Activated T-cell treated with anti-CD3 and anti-CD28 coated beads for 24 hours (primary cell): ENCODE results near the gene SMIM44.

ENCODE experiments used
- DNase-seq: peaks from one replicate; pipeline ENCODE4 v3.0.0-alpha.2; 2020; ENCODE audit warnings: low read depth

SMIM44 gene

GRCh38 chr19:3500429-3501101, 17.3 kb upstream of the SMIM44 start, which contains the start of gene DOHH:
Gene DOHH (minus strand): TSS chr19:3500674. CDS start chr19:3496814, 3,860 bp downstream.
- peak; percentile 98 for DNase-seq

DNA sequence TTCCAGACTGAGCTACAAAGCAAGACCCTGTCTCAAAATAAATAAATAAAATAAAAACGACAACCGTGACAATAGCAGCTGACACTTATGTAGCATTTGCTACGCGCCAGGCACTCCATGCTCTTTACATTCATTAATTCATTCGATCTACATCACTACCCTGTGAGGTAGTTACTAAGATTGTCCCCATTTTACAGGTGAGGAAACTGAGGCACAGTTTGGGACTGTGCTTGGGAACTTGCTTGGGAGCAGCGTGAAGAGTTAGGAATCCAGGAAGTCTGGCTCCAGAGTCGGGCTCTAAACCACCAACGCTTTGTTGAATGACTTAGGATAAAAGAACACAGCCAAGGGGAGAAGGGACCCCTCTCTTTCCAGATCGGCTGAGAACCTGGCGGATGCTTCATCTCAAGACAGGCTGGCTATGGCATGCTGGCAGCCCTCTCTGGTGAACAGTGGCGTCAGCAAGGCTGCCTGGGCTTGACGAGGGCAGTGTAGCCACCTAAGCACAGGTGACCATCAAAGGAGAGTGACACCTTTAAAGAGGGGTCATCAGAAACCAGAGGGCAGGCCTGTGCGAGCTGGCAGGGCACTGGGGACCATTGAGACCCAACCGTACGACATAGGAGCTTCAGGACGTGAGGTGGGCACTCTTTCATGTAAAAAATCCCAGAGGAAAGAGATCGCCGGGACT, 16.6 kb upstream of the SMIM44 start:
- no peak for DNase-seq

DNA sequence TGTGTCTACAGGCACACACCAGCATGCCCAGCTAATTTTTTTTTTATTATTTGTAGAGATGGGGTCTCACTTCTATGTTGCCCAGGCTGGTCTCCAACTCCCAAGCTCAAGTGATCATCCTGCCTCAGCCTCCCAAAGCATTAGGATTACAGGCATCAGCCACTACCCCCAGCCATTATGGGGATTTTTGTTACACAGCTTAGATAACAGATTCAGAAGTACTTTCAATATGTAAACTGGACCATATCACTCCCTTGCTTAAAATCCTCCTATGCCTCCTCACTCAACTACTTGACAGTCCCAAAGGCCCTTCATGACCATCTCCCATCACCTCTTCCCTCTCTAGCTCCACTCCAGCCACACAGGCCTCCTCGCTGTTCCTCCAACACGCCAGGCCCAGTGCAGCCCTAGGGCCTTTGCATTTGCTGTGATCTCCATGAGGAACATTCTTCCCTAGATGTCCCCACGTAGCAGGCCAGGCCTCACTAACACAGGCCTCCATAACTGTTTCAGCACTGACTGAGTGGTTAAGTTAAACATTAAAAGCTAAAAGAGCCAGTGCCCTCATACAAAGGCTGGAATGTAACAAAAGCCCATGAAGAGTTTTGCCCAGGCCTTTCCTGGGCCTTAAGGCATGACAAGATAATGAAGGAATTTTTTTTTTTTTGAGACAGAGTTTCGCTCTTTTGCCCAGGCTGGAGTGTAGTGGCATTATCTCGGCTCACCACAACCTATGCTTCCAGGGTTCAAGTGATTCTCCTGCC, 14.7 kb upstream of the SMIM44 start:
- DNase-seq, result no peak

GRCh38 chr19:3496392-3497273, 13.4 kb upstream of the SMIM44 start:
- DNase-seq, result no peak

DNA sequence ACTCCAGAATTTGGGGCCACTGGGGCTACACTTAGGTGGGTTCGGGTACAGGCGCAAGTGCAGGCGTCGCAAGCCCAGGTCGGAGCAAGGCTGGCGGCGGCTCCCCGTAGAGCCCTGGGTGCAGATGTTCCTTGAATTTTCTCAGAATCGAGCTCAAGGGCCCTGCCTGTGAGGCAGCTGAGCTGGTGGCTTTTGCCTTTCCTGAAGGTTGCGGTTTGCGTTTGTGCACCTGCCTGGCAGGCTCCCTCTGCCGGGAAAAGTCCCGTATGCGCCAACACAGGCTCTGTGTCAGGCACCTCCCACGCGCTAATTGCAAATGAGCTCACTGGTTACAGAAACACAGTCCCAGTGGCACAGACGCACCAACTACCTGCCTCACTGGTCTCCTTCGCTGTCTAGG, 11.3 kb upstream of the SMIM44 start:
- DNase-seq, result peak; percentile 39

GRCh38 chr19:3494051-3494450, 10.8 kb upstream of the SMIM44 start:
- no peak for DNase-seq

GRCh38 chr19:3493651-3494050, 10.4 kb upstream of the SMIM44 start:
- no peak for DNase-seq

GRCh38 chr19:3492919-3493318, 9.7 kb upstream of the SMIM44 start:
- no peak for DNase-seq

GRCh38 chr19:3492131-3492839, 9.0 kb upstream of the SMIM44 start:
- no peak for DNase-seq

GRCh38 chr19:3491396-3492119, 8.3 kb upstream of the SMIM44 start:
- DNase-seq, result no peak

DNA sequence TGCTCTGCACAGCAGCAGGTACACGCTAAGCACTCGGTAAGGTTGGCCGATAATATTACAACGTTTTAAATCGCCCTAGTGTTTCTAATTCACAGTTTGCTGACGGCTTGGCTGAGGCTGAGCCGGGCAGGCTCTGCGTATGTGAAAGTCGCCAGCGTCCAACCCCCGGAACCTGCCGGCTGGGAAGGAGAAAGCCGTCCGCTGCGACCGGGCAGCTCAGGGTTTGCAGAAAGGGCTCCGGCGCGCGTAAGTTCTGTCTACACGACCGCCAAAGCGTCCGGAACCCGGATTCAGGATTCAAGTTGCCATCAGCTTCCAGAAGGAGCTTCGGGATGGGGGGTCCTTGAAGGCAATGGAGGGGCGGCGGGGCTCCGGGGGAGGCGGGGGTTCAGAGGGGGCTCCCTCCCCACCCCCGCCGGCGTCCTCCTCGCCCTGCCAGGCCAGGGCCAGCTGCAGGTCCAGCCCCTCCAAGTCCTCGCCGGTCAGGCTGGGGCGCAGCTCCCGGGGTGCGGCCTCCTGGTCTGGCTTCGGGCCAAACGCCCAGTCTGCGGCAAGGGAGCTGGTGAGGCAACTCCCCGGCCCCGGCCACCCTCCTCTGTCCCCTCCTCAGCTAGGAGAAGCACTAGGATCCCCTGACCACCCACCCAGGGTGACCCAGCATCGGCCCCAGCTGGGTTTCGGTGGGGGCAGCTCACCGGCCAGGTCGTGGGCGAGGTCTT, 575 bp downstream of the SMIM44 start:
- no peak for DNase-seq

DNA sequence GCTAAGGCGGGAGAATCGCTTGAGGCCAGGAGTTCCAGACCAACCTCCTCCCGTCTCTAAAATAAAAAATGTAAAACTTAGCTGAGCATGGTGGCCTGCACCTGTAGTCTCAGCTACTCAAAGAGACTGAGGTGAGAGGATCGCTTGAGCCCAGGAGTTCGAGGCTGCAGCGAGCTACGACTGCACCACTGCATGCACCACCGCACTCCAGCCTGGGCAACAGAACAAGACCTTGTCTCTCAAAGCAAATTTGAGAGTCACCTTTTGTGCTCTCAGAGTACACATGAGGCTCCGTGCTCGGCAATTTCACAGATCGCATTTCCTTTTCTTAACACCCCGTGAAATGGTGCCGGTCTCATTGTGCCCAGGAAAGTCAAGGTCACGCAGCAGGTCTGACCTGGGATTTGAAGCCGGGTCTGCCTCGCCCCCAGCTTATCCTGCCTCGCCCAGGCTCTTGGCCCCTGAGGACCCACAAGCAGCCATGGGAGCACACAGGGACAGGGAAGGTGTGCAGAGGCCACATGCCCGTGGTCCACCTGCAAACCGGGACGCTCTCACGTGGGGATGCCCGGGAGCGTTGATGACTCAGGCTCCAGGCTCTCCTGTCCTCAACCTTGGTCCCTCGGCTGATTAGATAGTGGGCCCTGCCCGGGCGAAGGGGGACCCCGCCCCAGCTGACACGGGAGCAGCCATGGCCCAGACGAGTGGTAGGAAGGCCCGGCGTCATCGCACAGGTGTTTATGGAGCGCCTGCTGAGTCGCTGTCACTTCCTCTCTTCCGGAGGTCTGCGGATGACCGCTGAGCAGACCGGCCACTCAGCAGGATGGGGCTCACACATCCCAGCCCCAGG, 1.8 kb downstream of the SMIM44 start:
- DNase-seq, result no peak

DNA sequence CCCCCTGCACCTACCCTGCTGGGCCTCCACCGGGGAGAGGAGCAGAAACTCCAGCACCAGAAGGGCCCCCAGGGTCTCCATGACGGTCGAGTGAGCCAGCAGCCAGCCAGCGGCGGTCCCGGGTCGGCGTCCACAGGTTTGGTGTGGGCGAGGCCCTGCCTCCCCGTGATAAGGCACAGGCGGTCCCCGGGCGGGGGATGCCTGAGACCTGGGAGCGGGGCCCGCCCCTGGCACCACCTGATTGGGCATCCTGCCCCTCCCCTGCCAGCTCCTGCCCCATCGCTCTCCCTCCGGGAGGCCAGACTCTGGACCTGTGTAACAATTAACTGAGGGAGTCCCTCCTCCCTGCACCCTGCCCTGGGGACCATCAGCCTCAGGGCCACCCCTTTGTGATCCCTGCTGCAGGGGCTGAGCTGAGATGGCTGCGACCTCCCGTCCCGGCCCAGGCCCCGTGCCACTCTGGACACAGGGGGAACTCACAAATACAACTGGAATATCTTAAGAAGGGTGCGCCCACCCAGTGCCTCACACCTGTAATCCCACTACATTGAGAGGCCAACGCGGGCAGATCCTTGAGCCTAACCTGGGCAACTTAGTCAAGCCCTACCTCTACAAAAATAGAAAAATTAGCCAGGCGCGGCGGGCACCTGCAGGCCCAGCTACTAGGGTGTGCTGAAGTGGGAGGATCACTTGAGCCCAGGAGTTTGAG, 2.7 kb downstream of the SMIM44 start, which contains the start of gene SMIM24:
TSS of gene SMIM24 (minus strand) at position 143 of the 709 bp plus-strand sequence. CDS start at position 81, 62 bp downstream.
- DNase-seq, result no peak

GRCh38 chr19:3479834-3480215, 3.4 kb downstream of the SMIM44 start:
- DNase-seq, result no peak

DNA sequence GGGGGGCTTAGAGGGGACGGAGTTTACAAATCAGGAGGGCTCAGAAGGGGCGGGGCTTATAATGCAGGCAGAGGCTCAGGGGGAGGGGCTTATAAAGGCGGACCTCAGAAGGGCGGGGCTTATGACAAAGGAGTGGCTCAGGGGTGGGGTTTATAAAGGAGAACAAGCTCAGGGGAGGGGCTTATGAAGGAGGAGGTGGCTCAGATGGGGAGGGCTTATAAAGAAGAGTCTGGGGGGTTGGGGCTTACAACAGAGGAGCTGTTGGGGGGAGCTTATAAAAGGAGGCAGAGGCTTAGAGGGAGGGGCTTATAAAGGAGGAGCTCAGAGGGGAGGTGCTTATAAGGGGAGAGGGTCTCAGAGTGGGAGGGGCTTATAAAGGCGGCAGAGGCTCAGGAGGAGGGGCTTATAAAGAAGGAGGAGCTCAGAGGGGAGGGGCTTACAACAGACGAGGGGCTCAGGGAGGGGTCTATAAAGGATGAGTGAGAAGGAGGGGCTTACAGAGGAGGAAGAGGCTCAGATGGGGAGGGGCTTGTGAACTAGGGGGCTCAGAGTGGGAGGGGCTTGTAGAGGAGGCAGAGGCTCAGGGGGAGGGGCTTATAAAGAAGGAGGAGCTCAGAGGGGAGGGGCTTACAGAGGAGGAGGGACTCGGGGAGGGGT, 3.9 kb downstream of the SMIM44 start:
- peak; percentile 23 for DNase-seq

DNA sequence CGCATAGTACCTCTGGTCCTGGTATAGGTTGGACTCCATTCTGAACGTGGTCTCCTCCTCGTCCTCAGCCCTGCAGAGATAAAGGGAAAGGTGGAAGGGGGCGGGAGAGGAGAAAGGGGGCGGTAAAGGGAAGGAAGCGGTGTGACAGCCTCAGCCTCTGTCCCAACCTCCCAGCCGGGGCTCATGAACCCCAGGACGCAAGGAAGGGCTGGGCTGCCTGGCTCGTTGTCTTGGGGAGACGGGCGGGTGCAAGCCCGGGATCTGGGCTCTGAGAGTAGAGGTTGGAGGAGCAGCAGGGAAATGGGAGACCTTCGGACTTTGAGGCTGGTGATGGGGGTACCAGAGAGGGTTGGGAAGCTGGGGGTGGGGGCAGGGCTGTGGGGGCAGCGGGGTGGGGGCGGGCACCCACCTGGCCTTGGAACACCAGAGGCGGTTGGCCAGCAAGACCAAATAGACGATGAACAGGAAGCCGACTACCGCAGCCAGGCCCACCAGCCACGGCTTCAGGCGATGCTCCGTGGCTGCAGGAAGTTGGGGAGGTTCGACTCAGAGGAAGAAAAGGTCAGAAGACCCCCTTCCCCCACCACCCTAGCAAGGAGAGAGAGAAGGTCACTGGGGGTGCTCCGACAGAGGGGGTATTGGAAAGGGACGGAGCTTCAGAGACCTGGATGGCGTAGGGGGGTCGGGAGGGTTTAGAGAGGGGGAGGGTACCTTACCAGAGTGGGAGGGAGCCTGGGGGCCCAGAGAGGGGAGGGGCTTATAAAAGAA, 4.6 kb downstream of the SMIM44 start:
- no peak for DNase-seq

GRCh38 chr19:3477951-3478350, 5.3 kb downstream of the SMIM44 start:
- no peak for DNase-seq
